ENCODE measurements around the gene MEIG1.

DNA sequence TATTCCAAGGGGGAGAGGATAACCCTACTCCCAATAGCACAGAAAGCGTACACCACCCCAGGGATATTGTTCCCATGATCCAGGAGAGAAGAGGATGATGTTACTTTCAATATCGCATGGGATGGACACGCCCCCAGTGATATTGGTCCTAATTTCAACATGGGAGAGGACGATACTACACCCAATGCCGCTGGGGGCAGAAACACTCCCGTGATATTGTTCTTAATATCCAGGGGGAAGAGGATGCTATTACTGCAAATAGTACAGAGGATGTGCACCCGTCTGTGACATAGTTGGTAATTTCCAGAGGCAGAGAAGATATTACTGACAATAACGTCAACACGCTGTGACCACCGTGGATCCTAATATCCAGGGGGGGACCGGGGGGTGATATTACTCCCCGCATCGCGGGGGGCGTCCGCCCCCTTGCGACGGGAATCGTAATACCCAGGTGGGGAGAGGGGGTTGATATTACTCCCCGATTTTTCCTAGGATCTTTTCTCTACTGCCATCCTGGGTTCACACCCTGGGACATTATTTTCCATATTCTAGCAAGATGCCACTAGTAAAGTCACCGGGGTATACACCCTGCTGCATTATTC is 16.6 kb downstream of the MEIG1 start:
- TF ChIP-seq, protein P1, sequence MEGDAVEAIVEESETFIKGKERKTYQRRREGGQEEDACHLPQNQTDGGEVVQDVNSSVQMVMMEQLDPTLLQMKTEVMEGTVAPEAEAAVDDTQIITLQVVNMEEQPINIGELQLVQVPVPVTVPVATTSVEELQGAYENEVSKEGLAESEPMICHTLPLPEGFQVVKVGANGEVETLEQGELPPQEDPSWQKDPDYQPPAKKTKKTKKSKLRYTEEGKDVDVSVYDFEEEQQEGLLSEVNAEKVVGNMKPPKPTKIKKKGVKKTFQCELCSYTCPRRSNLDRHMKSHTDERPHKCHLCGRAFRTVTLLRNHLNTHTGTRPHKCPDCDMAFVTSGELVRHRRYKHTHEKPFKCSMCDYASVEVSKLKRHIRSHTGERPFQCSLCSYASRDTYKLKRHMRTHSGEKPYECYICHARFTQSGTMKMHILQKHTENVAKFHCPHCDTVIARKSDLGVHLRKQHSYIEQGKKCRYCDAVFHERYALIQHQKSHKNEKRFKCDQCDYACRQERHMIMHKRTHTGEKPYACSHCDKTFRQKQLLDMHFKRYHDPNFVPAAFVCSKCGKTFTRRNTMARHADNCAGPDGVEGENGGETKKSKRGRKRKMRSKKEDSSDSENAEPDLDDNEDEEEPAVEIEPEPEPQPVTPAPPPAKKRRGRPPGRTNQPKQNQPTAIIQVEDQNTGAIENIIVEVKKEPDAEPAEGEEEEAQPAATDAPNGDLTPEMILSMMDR (IDR thresholded peaks at IDR 0.05): peak; percentile 35
- TF ChIP-seq EZH2 (IDR thresholded peaks at IDR 0.05) (no peak), EZH2phosphoT487 (IDR thresholded peaks at IDR 0.05) (no peak)
